ENCODE results near the gene TULP4. TPM values are rescaled to one million over a fixed set of nuclear protein-coding genes. Genes with fewer than 3 reads are reported as not detected.

TULP4 gene
- total RNA-seq, 1 donor = 131 TPM

DNA sequence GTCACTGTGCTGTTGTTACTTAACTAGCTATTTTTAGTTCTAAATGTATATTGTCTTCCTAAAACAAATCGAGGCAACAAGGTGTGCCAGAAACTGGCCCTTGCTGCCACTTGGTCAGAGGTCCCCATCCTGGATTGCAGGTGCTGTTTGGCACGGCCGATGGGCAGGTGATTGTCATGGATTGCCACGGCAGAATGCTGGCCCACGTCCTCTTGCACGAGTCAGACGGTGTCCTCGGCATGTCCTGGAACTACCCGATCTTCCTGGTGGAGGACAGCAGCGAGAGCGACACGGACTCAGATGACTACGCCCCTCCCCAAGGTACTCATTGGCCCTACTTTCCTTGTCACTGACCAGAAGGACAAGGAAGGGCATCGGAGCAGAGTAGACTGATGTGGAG, 136.6 kb downstream of the TULP4 start:
- no peak for TF ChIP-seq CTCF (IDR thresholded peaks at IDR 0.05; ENCODE audit: insufficient read depth, low read length)
- DNase-seq (ENCODE audit: low read depth) = no peak
- no peak overlapping the region for H3K4me3 ChIP-seq (ENCODE audit: low read depth, low read length)

- no peak overlapping the region for H3K4me3 ChIP-seq (ENCODE audit: low read depth, low read length)
- DNase-seq (ENCODE audit: low read depth) = no peak
- no peak for TF ChIP-seq CTCF (IDR thresholded peaks at IDR 0.05; ENCODE audit: insufficient read depth, low read length)
Observed at GRCh38 chr6:158452191-158452590, 139.9 kb downstream of the TULP4 start.

DNA sequence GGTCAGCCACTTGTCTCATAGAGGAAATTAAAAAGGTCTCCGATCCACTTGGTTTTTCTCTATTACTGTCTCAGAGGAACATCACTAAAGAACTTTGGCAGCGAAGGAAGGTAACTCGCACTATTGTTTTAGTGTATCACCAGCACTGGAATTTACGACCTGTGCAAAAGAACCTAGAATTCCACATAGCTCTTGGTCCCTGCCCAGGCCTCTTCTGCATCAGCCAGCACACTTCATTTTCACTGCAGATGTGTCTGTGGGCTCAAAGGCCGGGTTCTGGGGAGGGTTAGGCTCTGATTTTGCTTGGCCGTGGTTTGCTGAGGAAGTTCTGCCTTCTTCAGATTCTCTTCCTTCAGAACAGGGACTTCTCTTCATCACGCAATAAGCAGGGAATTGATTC, 144.9 kb downstream of the TULP4 start:
- DNase-seq (ENCODE audit: low read depth) = no peak
- no peak for TF ChIP-seq CTCF (IDR thresholded peaks at IDR 0.05; ENCODE audit: insufficient read depth, low read length)
- no peak overlapping the region for H3K4me3 ChIP-seq (ENCODE audit: low read depth, low read length)

- H3K4me3 ChIP-seq (ENCODE audit: low read depth, low read length) = no peak overlapping the region
- TF ChIP-seq CTCF (IDR thresholded peaks at IDR 0.05; ENCODE audit: insufficient read depth, low read length) = no peak
- no peak for DNase-seq (ENCODE audit: low read depth)
Observed at GRCh38 chr6:158457616-158458278, 145.5 kb downstream of the TULP4 start.

GRCh38 chr6:158459726-158460125, 147.5 kb downstream of the TULP4 start:
- TF ChIP-seq CTCF (IDR thresholded peaks at IDR 0.05; ENCODE audit: insufficient read depth, low read length) = no peak
- no peak for DNase-seq (ENCODE audit: low read depth)
- H3K4me3 ChIP-seq (ENCODE audit: low read depth, low read length) = no peak overlapping the region

- H3K4me3 ChIP-seq (ENCODE audit: low read depth, low read length) = no peak overlapping the region
- peak; percentile 57 for DNase-seq (ENCODE audit: low read depth)
- no peak for TF ChIP-seq CTCF (IDR thresholded peaks at IDR 0.05; ENCODE audit: insufficient read depth, low read length)
Observed at GRCh38 chr6:158460602-158461169, 148.4 kb downstream of the TULP4 start.

- no peak for TF ChIP-seq CTCF (IDR thresholded peaks at IDR 0.05; ENCODE audit: insufficient read depth, low read length)
- no peak for DNase-seq (ENCODE audit: low read depth)
- H3K4me3 ChIP-seq (ENCODE audit: low read depth, low read length) = no peak overlapping the region
Observed at GRCh38 chr6:158461954-158462353, 149.7 kb downstream of the TULP4 start.

Data from fibroblast of the aortic adventitia (primary cell).